Gastroesophageal sphincter (tissue), 4 donors: Measurements from ENCODE around the gene APEX1. TPM values are rescaled to one million over a fixed set of nuclear protein-coding genes. Genes with fewer than 3 reads are reported as not detected.

Experiments
- ATAC-seq: fragments of 150-250 bp; one replicate; pipeline ENCODE4 v1.9.1; 2016; ENCODE audit warnings: mild to moderate bottlenecking, moderate library complexity
- H3K27ac ChIP-seq, 4 donors: fragments of 200-600 bp; sonication (generic) in 3 of 4; 1 replicate in 3 of 4; 2 replicates in 1 of 4; pipeline ENCODE4 v1.5.1; 2016 to 2019
- H3K27me3 ChIP-seq: fragments of 200-600 bp; sonication (generic); one replicate; pipeline ENCODE4 v1.5.1; 2019
- H3K36me3 ChIP-seq, 2 donors: fragments of 200-600 bp; sonication (generic); one replicate each; pipeline ENCODE4 v1.5.1; 2019; ENCODE audit warnings: control low read depth in 1 of 2
- H3K4me1 ChIP-seq, 3 donors: fragments of 200-600 bp; sonication (generic); 1 replicate in 2 of 3; 2 replicates in 1 of 3; pipeline ENCODE4 v1.5.1; 2016 to 2019; ENCODE audit warnings: control low read depth in 2 of 3
- H3K4me3 ChIP-seq, 2 donors: fragments of 200-600 bp; sonication (generic); one replicate each; pipeline ENCODE4 v1.5.1; 2019; ENCODE audit warnings: mild to moderate bottlenecking in 1 of 2, moderate library complexity in 1 of 2
- H3K9me3 ChIP-seq, 3 donors: fragments of 200-600 bp; sonication (generic); one replicate each; pipeline ENCODE4 v1.5.1; 2017 to 2019; ENCODE audit warnings: control low read depth in 2 of 3
- CTCF ChIP-seq, 4 experiments: fragments of 200-600 bp in 2 of 4; fragments of 450-650 bp in 2 of 4; sonication (generic) in 1 of 4; IDR thresholded peaks; one replicate each; pipeline ENCODE4 v1.5.1; 2017 to 2019; ENCODE audit warnings: antibody characterized with exemption in 4 of 4, mild to moderate bottlenecking in 2 of 4, moderate library complexity in 2 of 4
- EP300 ChIP-seq: sonication (generic); formaldehyde crosslinking; IDR thresholded peaks from one replicate; pipeline ENCODE4 v1.6.1; 2017; ENCODE audit warnings: antibody characterized with exemption, mild to moderate bottlenecking
- POLR2A ChIP-seq, 2 donors: fragments of 450-650 bp; IDR thresholded peaks; one replicate each; pipeline ENCODE4 v1.6.1; 2017; ENCODE audit warnings: antibody characterized with exemption in 2 of 2, mild to moderate bottlenecking in 2 of 2, moderate library complexity in 1 of 2
- POLR2AphosphoS5 ChIP-seq: sonication (generic); formaldehyde crosslinking; IDR thresholded peaks from one replicate; pipeline ENCODE4 v1.6.1; 2017; ENCODE audit warnings: antibody characterized with exemption
- WGBS, 2 donors: methylation state at CpG; one replicate each; pipeline ENCODE4 v1.1.5; 2018; ENCODE audit warnings: low coverage in 1 of 2; 5-methylcytosine and 5-hydroxymethylcytosine counted together
- total RNA-seq, 4 donors: library from RNA; depleted of rRNA; stranded (reverse); fragments of >200 nt; gene quantifications; one replicate each; pipeline ENCODE4 v1.1.0, GENCODE V29; 2016

Gene APEX1
- total RNA-seq, 4 donors from 2014 or later = 86.2 to 120 (median 98.0) TPM

- TF ChIP-seq EP300 (no peak), CTCF (IDR thresholded peaks at IDR 0.05) (no peak), POLR2AphosphoS5 (no peak), POLR2A (IDR thresholded peaks at IDR 0.05) (no peak)
- ATAC-seq = no peak
- peaks cover 0 to 51% of the 10 kb centered on the region in 2 donors for H3K36me3 ChIP-seq
- no peaks in the 10 kb centered on the region for H3K9me3 ChIP-seq
- no peak overlapping the region for H3K4me3 ChIP-seq
- no peak overlapping the region for H3K27ac ChIP-seq
- H3K27me3 ChIP-seq = no peaks in the 10 kb centered on the region
- 84 to 90% methylated on average over 2 of the region's 2 CpGs for WGBS, 2 donors
- peaks cover 0 to 29% (median 10%) of the 10 kb centered on the region in 3 donors for H3K4me1 ChIP-seq
These were observed 17.6 kb downstream of the APEX1 start for GRCh38 chr14:20472536-20473169.

GRCh38 chr14:20476776-20477175 lies 21.8 kb downstream of the APEX1 start:
- WGBS, 2 donors = 83 to 100% methylated on average over 1 to 4 of the region's 5 CpGs
- ATAC-seq = no peak
- TF ChIP-seq CTCF (IDR thresholded peaks at IDR 0.05) (no peak), POLR2A (IDR thresholded peaks at IDR 0.05) (no peak), EP300 (no peak), POLR2AphosphoS5 (no peak)
- Histone ChIP-seq H3K4me1 (peaks cover 0 to 13% (median 0%) of the 10 kb centered on the region in 3 donors), H3K9me3 (no peaks in the 10 kb centered on the region), H3K27me3 (no peaks in the 10 kb centered on the region), H3K36me3 (peaks cover 0 to 51% of the 10 kb centered on the region in 2 donors), H3K4me3 (no peak overlapping the region), H3K27ac (peak overlapping the region in 1 of 4 donors; percentile 3)

GRCh38 chr14:20477211-20477876 lies 22.3 kb downstream of the APEX1 start:
- Histone ChIP-seq H3K27ac (peak overlapping the region in 3 of 4 donors; percentile 3 to 23 (median 22)), H3K4me1 (peaks cover 0 to 13% (median 0%) of the 10 kb centered on the region in 3 donors), H3K36me3 (peaks cover 0 to 49% of the 10 kb centered on the region in 2 donors), H3K9me3 (no peaks in the 10 kb centered on the region), H3K4me3 (no peak overlapping the region), H3K27me3 (no peaks in the 10 kb centered on the region)
- TF ChIP-seq POLR2AphosphoS5 (no peak), CTCF (IDR thresholded peaks at IDR 0.05) (no peak), POLR2A (IDR thresholded peaks at IDR 0.05) (no peak), EP300 (no peak)
- WGBS, 2 donors = 20 to 57% methylated on average over 1 of the region's 1 CpG
- no peak for ATAC-seq

- no peaks in the 10 kb centered on the region for H3K9me3 ChIP-seq
- H3K27me3 ChIP-seq = peaks cover under 1% of the 10 kb centered on the region
- no peak for ATAC-seq
- no peak overlapping the region for H3K4me3 ChIP-seq
- peaks cover 0 to 13% (median 0%) of the 10 kb centered on the region in 3 donors for H3K4me1 ChIP-seq
- H3K27ac ChIP-seq = no peak overlapping the region
- 92 to 96% methylated on average over 2 of the region's 2 CpGs for WGBS, 2 donors
- H3K36me3 ChIP-seq = peaks cover 0 to 34% of the 10 kb centered on the region in 2 donors
- TF ChIP-seq POLR2A (IDR thresholded peaks at IDR 0.05) (no peak), EP300 (no peak), POLR2AphosphoS5 (no peak), CTCF (IDR thresholded peaks at IDR 0.05) (no peak)
These were observed 23.9 kb downstream of the APEX1 start for GRCh38 chr14:20478894-20479293.
